Liver (tissue), 9 donors: ENCODE measurements around the gene IPP. TPM values are rescaled to one million over a fixed set of nuclear protein-coding genes. Genes with fewer than 3 reads are reported as not detected.
"Not testable (repeated sequence)": the region's sequence is repeated elsewhere in the genome, so short reads cannot be mapped to it uniquely, and the experiment has no call there.

Experiments
- DNase-seq: peaks from one replicate; pipeline ENCODE4 v3.0.0-alpha.2; 2017; ENCODE audit warnings: low spot score
- H3K27ac ChIP-seq, 2 donors: one replicate each; pipeline ENCODE4 v1.7.0; 2013; ENCODE audit warnings: inconsistent platforms in 2 of 2, low read length in 2 of 2, control low read depth in 1 of 2, low read depth in 1 of 2, mild to moderate bottlenecking in 1 of 2
- H3K27me3 ChIP-seq, 4 donors: one replicate each; pipeline versions ENCODE4 v1.6.1 to v1.7.0; 2013; ENCODE audit warnings: low read length in 3 of 4, inconsistent platforms in 1 of 4, mild to moderate bottlenecking in 1 of 4, moderate library complexity in 1 of 4; ENCODE audit not compliant: control insufficient read depth in 4 of 4, insufficient read depth in 4 of 4
- H3K36me3 ChIP-seq, 4 donors: one replicate each; pipeline versions ENCODE4 v1.6.1 to v1.7.0; 2013; ENCODE audit warnings: low read length in 3 of 4, mild to moderate bottlenecking in 3 of 4, low read depth in 1 of 4, moderate library complexity in 1 of 4; ENCODE audit not compliant: control insufficient read depth in 4 of 4, insufficient read depth in 3 of 4
- H3K4me1 ChIP-seq, 4 donors: one replicate each; pipeline versions ENCODE4 v1.6.1 to v1.7.0; 2013; ENCODE audit warnings: low read length in 3 of 4, mild to moderate bottlenecking in 3 of 4, moderate library complexity in 1 of 4; ENCODE audit not compliant: control insufficient read depth in 4 of 4, insufficient read depth in 4 of 4
- H3K4me3 ChIP-seq, 3 donors: one replicate each; pipeline versions ENCODE4 v1.6.1 to v1.7.0; 2013; ENCODE audit warnings: low read length in 3 of 3, control low read depth in 1 of 3, low read depth in 1 of 3, mild to moderate bottlenecking in 1 of 3
- H3K9ac ChIP-seq, 2 donors: one replicate each; pipeline ENCODE4 v1.7.0; 2013; ENCODE audit warnings: low read length in 2 of 2, mild to moderate bottlenecking in 2 of 2, moderate library complexity in 2 of 2, control low read depth in 1 of 2, low read depth in 1 of 2
- H3K9me3 ChIP-seq, 4 donors: one replicate each; pipeline versions ENCODE4 v1.6.1 to v1.7.0; 2013; ENCODE audit warnings: low read length in 3 of 4; ENCODE audit not compliant: control insufficient read depth in 4 of 4
- EGR1 ChIP-seq, 2 donors: IDR thresholded peaks; 2 replicates each; pipeline ENCODE4 v1.6.1; 2016 to 2018; ENCODE audit warnings: antibody characterized with exemption in 2 of 2, low read depth in 2 of 2
- FOXA1 ChIP-seq: IDR thresholded peaks from 2 replicates; pipeline ENCODE4 v1.6.1; 2016; ENCODE audit warnings: antibody characterized with exemption
- FOXA2 ChIP-seq: IDR thresholded peaks from 2 replicates; pipeline ENCODE4 v1.6.1; 2016; ENCODE audit warnings: antibody characterized with exemption
- GABPA ChIP-seq, 2 donors: IDR thresholded peaks in 1 of 2; conservative IDR thresholded peaks in 1 of 2; 2 replicates each; pipeline ENCODE4 v1.6.1; 2016; ENCODE audit warnings: antibody characterized with exemption in 2 of 2, mild to moderate bottlenecking in 1 of 2, moderate library complexity in 1 of 2
- HNF4A ChIP-seq, 2 donors: conservative IDR thresholded peaks; 2 replicates each; pipeline ENCODE4 v1.6.1; 2016; ENCODE audit warnings: antibody characterized with exemption in 2 of 2, mild to moderate bottlenecking in 2 of 2
- HNF4G ChIP-seq: IDR thresholded peaks from 2 replicates; pipeline ENCODE4 v1.6.1; 2016; ENCODE audit warnings: antibody characterized with exemption
- JUND ChIP-seq, 2 donors: IDR thresholded peaks; 2 replicates each; pipeline ENCODE4 v1.6.1; 2016; ENCODE audit warnings: antibody characterized with exemption in 2 of 2
- RXRA ChIP-seq, 2 donors: IDR thresholded peaks; 2 replicates each; pipeline ENCODE4 v1.6.1; 2017 to 2018; ENCODE audit warnings: antibody characterized with exemption in 2 of 2, mild to moderate bottlenecking in 1 of 2
- WGBS: extraction: QIAGEN DNeasy Blood & Tissue Kit; methylation state at CpG from one replicate; pipeline ENCODE4 v1.1.7; 2013; 5-methylcytosine and 5-hydroxymethylcytosine counted together
- polyA plus RNA-seq, 2 donors: library from polyadenylated mRNA; stranded (reverse) in 1 of 2; unstranded in 1 of 2; fragments of 200-250 nt in 1 of 2; fragments of >200 nt in 1 of 2; fragmentation: Nextera tagmentation in 1 of 2; extraction: Ambion mirVana in 1 of 2; gene quantifications; one replicate each; pipeline versions ENCODE4 v1.2.1 to v1.2.3, GENCODE V29; 2013 to 2015
- total RNA-seq, 2 donors: library from RNA; depleted of rRNA; stranded (reverse); fragments of >200 nt; gene quantifications; one replicate each; pipeline ENCODE4 v1.2.3, GENCODE V29; 2014
- TF ChIP-seq, protein P1 (sequence below): IDR thresholded peaks from 2 replicates; pipeline ENCODE4 v1.6.1; 2016; ENCODE audit warnings: antibody characterized with exemption, mild to moderate bottlenecking
- TF ChIP-seq, protein P2 (sequence below): IDR thresholded peaks from 2 replicates; pipeline ENCODE4 v1.6.1; 2016; ENCODE audit warnings: antibody characterized with exemption
- TF ChIP-seq, protein P3 (sequence below): IDR thresholded peaks from 2 replicates; pipeline ENCODE4 v1.6.1; 2016; ENCODE audit warnings: antibody characterized with exemption
- donor health status: healthy.
- donor health status: healthy.
- donor health status: healthy.
- donor health status: healthy.
- donor health status: healthy.

The IPP gene
- total and polyA plus RNA-seq, 4 donors = 2.7 to 6.7 (median 5.5) TPM

DNA sequence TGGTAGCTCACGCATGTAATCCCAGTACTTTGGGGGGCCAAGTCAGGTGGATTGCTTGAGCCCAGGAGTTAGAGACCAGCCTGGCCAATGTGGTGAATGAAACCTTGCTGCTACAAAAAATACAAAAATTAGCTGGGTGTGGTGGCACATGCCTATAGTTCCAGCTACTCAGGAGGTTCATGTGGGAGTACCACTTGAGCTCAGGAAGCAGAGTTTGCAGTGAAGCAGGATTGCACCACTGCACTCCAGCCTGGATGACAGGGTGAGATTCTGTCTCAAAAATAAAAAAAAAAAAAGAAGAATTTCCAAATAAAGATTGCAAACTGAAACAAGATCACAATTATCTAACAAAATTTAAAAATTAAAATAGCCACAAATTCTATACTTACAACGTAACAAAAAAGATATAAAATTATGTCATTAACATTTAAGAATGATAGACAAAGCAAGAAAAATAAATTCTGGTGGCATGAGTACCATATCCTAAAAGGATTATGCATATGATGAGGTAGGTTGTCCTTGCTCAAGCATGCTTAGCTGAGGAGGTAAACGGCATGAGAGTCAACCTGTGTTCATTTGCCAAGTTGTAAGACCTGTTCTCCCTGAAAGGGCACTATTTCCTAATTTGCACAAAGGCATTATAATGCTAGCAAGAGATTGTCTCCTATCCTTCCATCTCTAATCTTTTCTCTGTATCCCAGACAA lies 20.2 kb downstream of the IPP start (continued):
- TF ChIP-seq, protein P1, sequence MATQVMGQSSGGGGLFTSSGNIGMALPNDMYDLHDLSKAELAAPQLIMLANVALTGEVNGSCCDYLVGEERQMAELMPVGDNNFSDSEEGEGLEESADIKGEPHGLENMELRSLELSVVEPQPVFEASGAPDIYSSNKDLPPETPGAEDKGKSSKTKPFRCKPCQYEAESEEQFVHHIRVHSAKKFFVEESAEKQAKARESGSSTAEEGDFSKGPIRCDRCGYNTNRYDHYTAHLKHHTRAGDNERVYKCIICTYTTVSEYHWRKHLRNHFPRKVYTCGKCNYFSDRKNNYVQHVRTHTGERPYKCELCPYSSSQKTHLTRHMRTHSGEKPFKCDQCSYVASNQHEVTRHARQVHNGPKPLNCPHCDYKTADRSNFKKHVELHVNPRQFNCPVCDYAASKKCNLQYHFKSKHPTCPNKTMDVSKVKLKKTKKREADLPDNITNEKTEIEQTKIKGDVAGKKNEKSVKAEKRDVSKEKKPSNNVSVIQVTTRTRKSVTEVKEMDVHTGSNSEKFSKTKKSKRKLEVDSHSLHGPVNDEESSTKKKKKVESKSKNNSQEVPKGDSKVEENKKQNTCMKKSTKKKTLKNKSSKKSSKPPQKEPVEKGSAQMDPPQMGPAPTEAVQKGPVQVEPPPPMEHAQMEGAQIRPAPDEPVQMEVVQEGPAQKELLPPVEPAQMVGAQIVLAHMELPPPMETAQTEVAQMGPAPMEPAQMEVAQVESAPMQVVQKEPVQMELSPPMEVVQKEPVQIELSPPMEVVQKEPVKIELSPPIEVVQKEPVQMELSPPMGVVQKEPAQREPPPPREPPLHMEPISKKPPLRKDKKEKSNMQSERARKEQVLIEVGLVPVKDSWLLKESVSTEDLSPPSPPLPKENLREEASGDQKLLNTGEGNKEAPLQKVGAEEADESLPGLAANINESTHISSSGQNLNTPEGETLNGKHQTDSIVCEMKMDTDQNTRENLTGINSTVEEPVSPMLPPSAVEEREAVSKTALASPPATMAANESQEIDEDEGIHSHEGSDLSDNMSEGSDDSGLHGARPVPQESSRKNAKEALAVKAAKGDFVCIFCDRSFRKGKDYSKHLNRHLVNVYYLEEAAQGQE = no peak

DNA sequence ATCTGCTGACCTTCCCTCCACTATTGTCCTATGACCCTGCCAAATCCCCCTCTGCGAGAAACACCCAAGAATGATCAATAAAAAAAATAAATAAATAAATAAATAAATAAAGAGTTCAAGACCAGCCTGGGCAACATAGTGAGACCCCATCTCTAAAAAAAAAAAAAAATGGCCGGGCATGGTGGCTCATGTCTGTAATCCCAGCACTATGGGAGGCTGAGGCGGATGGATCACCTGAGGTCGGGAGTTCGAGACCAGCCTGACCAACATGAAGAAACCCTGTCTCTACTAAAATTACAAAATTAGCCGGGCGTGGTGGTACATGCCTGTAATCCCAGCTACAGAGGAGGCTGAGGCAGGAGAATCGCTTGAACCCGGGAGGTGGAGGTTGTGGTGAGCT lies 24.4 kb downstream of the IPP start:
- H3K36me3 ChIP-seq, H3K4me3 ChIP-seq, H3K27ac ChIP-seq, DNase-seq, H3K9ac ChIP-seq, H3K9me3 ChIP-seq, H3K4me1 ChIP-seq, H3K27me3 ChIP-seq: not testable (repeated sequence)
- 98% methylated on average over 9 of the region's 9 CpGs for WGBS

DNA sequence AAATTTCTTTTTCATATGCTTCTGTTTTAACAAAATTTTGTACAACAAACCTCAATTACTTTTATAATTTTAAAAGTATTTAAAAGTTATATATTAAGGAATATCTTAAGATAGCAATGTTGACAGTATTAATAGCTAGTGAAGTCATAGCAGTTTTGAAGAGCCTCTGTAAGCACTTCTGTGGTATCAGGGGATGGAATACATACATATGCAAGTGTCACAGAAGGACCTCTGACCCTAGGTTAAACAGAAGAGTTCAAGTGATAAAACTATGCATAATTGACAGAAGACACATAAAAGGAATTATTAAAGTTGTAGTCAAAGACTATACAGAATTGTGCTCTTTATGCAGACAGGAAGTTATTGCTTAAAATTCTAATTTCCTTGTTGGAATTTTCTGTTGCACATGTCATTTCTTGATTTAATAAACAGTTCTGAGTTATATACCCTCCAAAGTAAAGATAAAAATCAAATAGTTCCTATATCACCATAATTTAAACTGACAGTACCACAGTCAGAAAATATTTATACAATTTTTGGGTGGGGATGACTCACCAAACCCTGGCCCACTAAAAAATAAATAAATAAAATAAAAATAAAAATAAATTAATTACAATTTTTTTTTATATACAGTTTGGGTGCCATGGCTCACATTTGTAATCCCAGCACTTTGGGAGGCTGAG lies 27.1 kb downstream of the IPP start:
- Histone ChIP-seq H3K4me1 (no peaks in the 10 kb centered on the region), H3K27me3 (no peaks in the 10 kb centered on the region), H3K36me3 (peaks cover 0 to 3% (median 3%) of the 10 kb centered on the region in 4 donors), H3K4me3 (no peak overlapping the region), H3K9ac (no peak overlapping the region), H3K9me3 (no peaks in the 10 kb centered on the region), H3K27ac (no peak overlapping the region)
- no peak for DNase-seq
- TF ChIP-seq, protein P2, sequence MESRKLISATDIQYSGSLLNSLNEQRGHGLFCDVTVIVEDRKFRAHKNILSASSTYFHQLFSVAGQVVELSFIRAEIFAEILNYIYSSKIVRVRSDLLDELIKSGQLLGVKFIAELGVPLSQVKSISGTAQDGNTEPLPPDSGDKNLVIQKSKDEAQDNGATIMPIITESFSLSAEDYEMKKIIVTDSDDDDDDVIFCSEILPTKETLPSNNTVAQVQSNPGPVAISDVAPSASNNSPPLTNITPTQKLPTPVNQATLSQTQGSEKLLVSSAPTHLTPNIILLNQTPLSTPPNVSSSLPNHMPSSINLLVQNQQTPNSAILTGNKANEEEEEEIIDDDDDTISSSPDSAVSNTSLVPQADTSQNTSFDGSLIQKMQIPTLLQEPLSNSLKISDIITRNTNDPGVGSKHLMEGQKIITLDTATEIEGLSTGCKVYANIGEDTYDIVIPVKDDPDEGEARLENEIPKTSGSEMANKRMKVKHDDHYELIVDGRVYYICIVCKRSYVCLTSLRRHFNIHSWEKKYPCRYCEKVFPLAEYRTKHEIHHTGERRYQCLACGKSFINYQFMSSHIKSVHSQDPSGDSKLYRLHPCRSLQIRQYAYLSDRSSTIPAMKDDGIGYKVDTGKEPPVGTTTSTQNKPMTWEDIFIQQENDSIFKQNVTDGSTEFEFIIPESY = no peak
- TF ChIP-seq RXRA (IDR thresholded peaks at IDR 0.05) = no peak
- TF ChIP-seq GABPA (IDR thresholded peaks at IDR 0.05 in 1 of 2, conservative IDR thresholded peaks at IDR 0.05 in 1 of 2) = no peak
- no peak for TF ChIP-seq FOXA2

DNA sequence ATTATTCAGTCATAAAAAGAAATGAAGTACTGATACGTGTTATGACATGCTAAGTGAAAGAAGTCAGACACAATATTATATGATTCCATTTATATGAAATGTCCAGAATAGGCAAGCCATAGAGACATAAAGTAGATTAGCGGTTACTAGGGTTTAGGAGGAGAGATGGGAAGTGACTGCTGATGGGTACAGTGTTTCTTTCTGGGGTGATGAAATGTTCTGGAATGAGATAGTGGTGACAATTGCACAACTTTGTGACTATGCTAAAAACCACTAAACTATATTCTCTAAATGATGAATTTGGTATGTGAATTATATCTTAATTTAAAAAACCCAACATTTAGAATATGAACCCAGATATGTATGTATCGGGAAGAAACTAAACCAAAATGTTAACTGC lies 27.6 kb downstream of the IPP start:
- no peak overlapping the region for H3K4me3 ChIP-seq
- H3K9me3 ChIP-seq = no peaks in the 10 kb centered on the region
- H3K27ac ChIP-seq = no peak overlapping the region
- no peaks in the 10 kb centered on the region for H3K4me1 ChIP-seq
- no peak for DNase-seq
- no peak overlapping the region for H3K9ac ChIP-seq
- TF ChIP-seq RXRA (IDR thresholded peaks at IDR 0.05) = no peak
- no peak for TF ChIP-seq FOXA1
- no peak for TF ChIP-seq HNF4G
- TF ChIP-seq, protein P3, sequence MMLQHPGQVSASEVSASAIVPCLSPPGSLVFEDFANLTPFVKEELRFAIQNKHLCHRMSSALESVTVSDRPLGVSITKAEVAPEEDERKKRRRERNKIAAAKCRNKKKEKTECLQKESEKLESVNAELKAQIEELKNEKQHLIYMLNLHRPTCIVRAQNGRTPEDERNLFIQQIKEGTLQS = peak; percentile 62
- TF ChIP-seq HNF4A (conservative IDR thresholded peaks at IDR 0.05) = no peak
- TF ChIP-seq, protein P2 = peak; percentile 19
- TF ChIP-seq EGR1 (IDR thresholded peaks at IDR 0.05; ENCODE audit: low read depth in 2 of 2) = no peak
- no peak for TF ChIP-seq JUND (IDR thresholded peaks at IDR 0.05)
- H3K27me3 ChIP-seq = no peaks in the 10 kb centered on the region
- WGBS = 95% methylated on average over 3 of the region's 3 CpGs
- H3K36me3 ChIP-seq = peaks cover 0 to 3% (median 3%) of the 10 kb centered on the region in 4 donors
